Measurements from ENCODE around the gene HSBP1. TPM values are rescaled to one million over a fixed set of nuclear protein-coding genes. Genes with fewer than 3 reads are reported as not detected.
A peak's percentile ranks its signal among the peaks of the same experiment; 100 is the strongest.

HSBP1 gene
- total RNA-seq, 1 donor from 2014 or later = 88.8 TPM

DNA sequence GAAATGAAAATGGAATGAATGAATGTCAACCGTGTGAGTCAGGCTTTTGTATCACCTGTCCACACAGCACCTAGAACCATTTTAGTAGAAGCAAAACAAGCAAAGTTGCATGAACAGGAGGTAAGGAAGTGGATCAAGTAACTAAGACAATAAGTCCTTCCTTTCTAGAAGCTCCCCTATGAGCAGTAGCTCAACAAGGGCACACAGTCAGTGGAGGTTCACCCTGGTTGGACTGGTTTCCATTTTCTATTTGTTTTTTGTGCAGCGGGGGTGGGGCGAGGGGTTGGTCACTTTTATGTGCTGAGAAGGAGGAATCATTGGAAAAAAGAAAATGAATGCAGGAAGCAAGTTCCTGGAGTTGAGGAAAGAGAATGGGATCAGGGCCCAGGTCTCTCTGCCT is 4.0 kb upstream of the HSBP1 start:
- TF ChIP-seq CTCF (IDR thresholded peaks at IDR 0.05) = no peak
- Mint-ChIP-seq H3K27ac (ENCODE audit: unreplicated experiment) (no peak overlapping the region), H3K4me3 (ENCODE audit: unreplicated experiment) (no peak overlapping the region), H3K36me3 (ENCODE audit: low read depth) (no peaks in the 10 kb centered on the region), H3K4me1 (ENCODE audit: low read depth) (peaks cover 13% of the 10 kb centered on the region), H3K9me3 (ENCODE audit: low read depth) (no peaks in the 10 kb centered on the region), H3K27me3 (ENCODE audit: low read depth) (no peaks in the 10 kb centered on the region)
- no peak for DNase-seq (ENCODE audit: low spot score)

DNA sequence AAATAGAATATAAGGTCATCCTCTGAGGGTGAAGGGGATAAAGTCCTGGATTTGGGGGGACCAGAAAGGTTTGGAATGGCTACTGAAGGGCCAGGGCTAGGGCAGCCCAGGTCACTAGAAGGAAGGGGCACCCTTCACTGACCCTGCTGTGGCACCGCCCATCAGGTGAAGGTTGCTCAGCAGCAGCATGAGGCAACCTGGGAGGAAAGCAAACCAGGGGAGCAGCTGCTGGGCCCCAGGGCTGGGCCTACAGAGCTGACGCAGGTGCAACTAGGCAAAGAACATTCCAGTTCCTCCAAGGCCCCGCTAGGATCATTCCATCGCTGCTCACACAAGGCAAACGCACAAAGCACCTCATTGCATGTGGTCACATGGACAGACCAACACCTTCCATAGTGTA is 3.4 kb upstream of the HSBP1 start:
- TF ChIP-seq CTCF (IDR thresholded peaks at IDR 0.05) = no peak
- Mint-ChIP-seq H3K27me3 (ENCODE audit: low read depth) (no peaks in the 10 kb centered on the region), H3K27ac (ENCODE audit: unreplicated experiment) (no peak overlapping the region), H3K9me3 (ENCODE audit: low read depth) (no peaks in the 10 kb centered on the region), H3K4me3 (ENCODE audit: unreplicated experiment) (no peak overlapping the region), H3K4me1 (ENCODE audit: low read depth) (peaks cover 18% of the 10 kb centered on the region), H3K36me3 (ENCODE audit: low read depth) (peaks cover 3% of the 10 kb centered on the region)
- no peak for DNase-seq (ENCODE audit: low spot score)

DNA sequence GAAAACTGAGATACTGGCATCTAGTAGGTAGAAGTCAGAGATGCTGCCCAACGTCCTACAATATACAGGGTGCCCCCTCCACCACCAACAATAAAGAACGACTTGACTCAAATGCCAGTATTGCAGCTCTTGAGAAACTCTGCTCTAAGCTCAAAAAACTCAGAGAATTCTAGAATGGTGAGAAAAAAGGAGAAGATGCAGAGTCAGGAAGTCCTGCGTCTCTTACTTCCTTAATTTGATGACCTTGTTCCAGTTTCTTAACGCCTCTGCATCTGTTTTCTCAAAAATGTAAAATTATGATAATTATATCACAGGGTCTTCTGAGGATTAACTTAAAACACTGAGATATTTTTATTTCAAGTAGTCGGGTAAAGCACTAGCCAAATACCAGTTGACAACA is 1.7 kb upstream of the HSBP1 start:
- no peak for TF ChIP-seq CTCF (IDR thresholded peaks at IDR 0.05)
- Mint-ChIP-seq H3K4me3 (ENCODE audit: unreplicated experiment) (no peak overlapping the region), H3K4me1 (ENCODE audit: low read depth) (peaks cover 25% of the 10 kb centered on the region), H3K36me3 (ENCODE audit: low read depth) (peaks cover 6% of the 10 kb centered on the region), H3K27ac (ENCODE audit: unreplicated experiment) (no peak overlapping the region), H3K9me3 (ENCODE audit: low read depth) (no peaks in the 10 kb centered on the region), H3K27me3 (ENCODE audit: low read depth) (no peaks in the 10 kb centered on the region)
- no peak for DNase-seq (ENCODE audit: low spot score)

DNA sequence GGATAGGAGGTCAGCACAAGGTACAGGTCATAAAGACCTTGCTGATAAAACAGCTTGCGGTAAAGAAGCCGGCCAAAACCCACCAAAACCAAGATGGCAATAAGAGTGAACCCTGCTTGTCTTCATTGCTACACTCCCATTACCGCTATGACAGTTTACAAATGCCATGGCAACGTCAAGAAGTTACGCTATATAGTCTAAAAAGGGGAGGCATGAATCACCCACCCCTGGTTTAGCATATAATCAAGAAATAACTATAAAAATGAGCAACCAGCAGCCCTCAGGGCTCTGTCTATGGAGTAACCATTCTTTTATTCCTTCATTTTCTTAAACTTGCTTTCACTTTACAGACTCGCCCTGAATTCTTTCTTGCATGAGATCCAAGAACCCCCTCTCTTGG is 1.0 kb upstream of the HSBP1 start:
- no peak overlapping the region for H3K4me3 Mint-ChIP-seq (ENCODE audit: unreplicated experiment)
- no peak for TF ChIP-seq CTCF (IDR thresholded peaks at IDR 0.05)
- no peaks in the 10 kb centered on the region for H3K9me3 Mint-ChIP-seq (ENCODE audit: low read depth)
- H3K4me1 Mint-ChIP-seq (ENCODE audit: low read depth) = peaks cover 29% of the 10 kb centered on the region
- peaks cover 9% of the 10 kb centered on the region for H3K36me3 Mint-ChIP-seq (ENCODE audit: low read depth)
- no peak for DNase-seq (ENCODE audit: low spot score)
- H3K27me3 Mint-ChIP-seq (ENCODE audit: low read depth) = no peaks in the 10 kb centered on the region
- no peak overlapping the region for H3K27ac Mint-ChIP-seq (ENCODE audit: unreplicated experiment)

- peak overlapping the region; percentile 98 for H3K4me3 Mint-ChIP-seq (ENCODE audit: unreplicated experiment)
- no peak overlapping the region for H3K27ac Mint-ChIP-seq (ENCODE audit: unreplicated experiment)
- no peaks in the 10 kb centered on the region for H3K9me3 Mint-ChIP-seq (ENCODE audit: low read depth)
- no peak for DNase-seq (ENCODE audit: low spot score)
- peaks cover 11% of the 10 kb centered on the region for H3K36me3 Mint-ChIP-seq (ENCODE audit: low read depth)
- peaks cover 24% of the 10 kb centered on the region for H3K4me1 Mint-ChIP-seq (ENCODE audit: low read depth)
- no peaks in the 10 kb centered on the region for H3K27me3 Mint-ChIP-seq (ENCODE audit: low read depth)
- no peak for TF ChIP-seq CTCF (IDR thresholded peaks at IDR 0.05)
Observed at GRCh38 chr16:83807327-83807709, 460 bp upstream of the HSBP1 start.

Data from chondrocyte (in vitro differentiated cells).